GM19025 (cell line): ENCODE measurements around the gene DHRS7.
"Not testable (repeated sequence)": the region's sequence is repeated elsewhere in the genome, so short reads cannot be mapped to it uniquely, and the experiment has no call there.

Experiments used
- ATAC-seq: cut with Tn5 transposase; IDR thresholded peaks from one replicate; pipeline ENCODE4 v1.9.1; 2021; ENCODE audit warnings: mild to moderate bottlenecking, low read depth, moderate library complexity; ENCODE audit not compliant: unreplicated experiment

The DHRS7 gene

GRCh38 chr14:60153991-60154390, 11.2 kb downstream of the DHRS7 start:
- ATAC-seq = no peak

- ATAC-seq = peak; percentile 83
Observed at GRCh38 chr14:60151715-60152114, 13.5 kb downstream of the DHRS7 start.

GRCh38 chr14:60134702-60135101, 30.5 kb downstream of the DHRS7 start:
- no peak for ATAC-seq

- no peak for ATAC-seq
Observed at GRCh38 chr14:60133487-60133886, 31.7 kb downstream of the DHRS7 start.

- ATAC-seq = no peak
Observed at GRCh38 chr14:60125918-60126317, 39.3 kb downstream of the DHRS7 start.

DNA sequence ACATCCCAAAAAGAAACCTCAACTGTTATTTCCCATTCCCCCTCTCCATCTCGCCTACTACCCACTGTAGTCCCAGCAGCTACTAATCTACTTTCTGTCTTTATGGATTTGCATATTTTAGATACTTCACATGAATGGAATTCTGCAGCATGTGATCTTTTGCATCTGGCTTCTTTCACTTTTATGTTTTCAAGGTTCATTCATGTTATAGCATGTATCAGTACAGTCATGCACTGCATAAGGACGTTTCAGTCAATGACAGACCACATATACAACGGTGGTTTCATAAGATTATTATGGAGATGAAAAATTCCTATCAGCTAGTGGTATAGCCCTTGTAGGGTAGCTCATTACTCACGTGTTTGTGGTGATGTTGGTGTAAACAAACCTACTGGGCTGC, 49.0 kb downstream of the DHRS7 start:
- no peak for ATAC-seq

- ATAC-seq = no peak
Observed at GRCh38 chr14:60114881-60115280, 50.3 kb downstream of the DHRS7 start.

DNA sequence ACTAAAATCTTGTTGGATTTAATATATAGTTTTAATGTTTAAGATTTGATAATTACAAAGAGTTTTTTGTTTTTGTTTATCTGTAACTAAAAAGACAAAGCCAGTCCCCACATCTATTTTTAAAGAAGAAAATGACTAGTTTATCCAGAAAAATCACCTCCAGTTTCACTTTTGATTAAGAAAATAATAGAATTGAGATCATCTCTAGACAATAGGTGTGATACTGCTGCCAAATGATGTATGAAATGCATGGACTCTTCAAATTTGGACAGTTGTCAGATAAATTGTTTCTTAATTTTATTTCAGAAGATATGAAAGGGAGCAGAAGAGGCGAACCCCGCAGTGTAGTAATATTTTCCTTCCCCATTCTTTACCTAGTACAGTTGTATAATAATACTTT, 53.5 kb downstream of the DHRS7 start:
- ATAC-seq = no peak

GRCh38 chr14:60107477-60107876, 57.7 kb downstream of the DHRS7 start:
- ATAC-seq = no peak

DNA sequence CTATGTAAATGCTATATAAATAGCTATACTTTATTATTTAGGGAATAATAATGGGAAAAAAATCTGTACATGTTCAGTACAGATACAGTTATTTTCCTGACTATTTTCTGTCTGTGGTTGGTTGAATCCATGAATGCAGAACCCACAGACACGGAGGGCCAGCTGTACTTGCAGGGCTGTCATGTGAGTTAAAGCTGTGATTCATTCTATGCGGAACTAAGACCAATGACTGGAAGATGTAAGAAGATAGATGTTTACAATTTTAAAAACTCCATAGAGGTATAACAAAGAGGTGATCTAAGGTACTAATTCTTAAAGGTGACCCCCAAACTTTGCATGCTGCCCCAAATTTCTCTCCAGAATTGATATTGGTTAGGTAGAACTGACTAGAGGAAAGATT, 58.9 kb downstream of the DHRS7 start:
- no peak for ATAC-seq

GRCh38 chr14:60102389-60102788, 62.8 kb downstream of the DHRS7 start:
- ATAC-seq = no peak

DNA sequence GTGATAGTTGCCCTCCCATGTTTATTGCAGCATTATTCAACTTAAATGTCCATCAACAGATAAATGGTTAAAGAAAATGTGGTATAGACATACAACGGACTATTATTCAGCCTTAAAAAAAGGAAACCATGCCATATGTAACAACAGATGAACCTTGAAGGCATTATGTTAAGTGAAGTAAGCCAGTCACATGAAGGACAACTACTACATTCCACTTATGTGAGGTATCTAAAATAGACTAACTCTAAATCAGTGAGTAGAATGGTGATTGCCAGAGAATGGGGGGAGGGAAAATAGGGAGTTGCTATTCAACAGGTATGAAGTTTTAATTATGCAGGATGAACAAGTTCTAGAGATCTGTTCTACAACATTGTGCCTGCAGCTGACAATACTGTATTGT, 63.4 kb downstream of the DHRS7 start:
- ATAC-seq = no peak

DNA sequence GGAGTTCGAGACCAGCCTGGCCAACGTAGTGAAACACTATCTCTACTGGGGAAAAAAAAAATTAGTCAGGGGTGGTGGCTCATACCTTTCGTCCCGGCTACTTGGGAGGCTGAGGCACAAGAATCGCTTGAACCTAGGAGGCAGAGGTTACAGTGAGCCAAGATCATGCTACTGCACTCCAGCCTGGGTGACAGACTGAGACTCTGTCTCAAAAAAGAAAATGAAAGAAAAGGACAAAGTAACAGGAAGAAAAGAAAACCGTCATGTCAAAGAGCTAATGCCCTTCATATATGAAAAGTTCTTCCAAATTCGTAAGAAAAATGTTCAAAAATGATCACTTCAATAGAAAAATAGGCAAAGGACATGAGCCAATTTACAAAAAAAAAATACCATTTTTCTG, 65.3 kb downstream of the DHRS7 start:
- ATAC-seq = not testable (repeated sequence)

DNA sequence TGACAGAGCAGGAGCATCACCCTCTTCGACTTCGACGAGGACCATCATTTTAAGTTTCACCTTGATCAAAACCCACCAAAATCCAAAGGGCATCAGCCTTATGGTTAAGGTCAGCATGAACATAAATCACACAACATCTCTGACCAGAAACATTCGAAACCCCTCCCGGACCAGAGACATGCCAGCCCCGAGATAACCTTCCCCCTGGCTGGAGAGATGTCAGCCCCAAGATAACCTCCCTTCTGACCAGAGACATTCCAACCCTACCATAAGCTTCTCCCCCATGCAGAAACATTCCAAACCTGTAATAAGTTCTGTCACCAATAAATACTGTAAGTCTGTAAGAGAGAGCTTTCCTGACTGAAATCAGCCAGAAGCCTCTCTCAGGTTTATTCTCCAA, 67.2 kb downstream of the DHRS7 start:
- ATAC-seq = no peak

DNA sequence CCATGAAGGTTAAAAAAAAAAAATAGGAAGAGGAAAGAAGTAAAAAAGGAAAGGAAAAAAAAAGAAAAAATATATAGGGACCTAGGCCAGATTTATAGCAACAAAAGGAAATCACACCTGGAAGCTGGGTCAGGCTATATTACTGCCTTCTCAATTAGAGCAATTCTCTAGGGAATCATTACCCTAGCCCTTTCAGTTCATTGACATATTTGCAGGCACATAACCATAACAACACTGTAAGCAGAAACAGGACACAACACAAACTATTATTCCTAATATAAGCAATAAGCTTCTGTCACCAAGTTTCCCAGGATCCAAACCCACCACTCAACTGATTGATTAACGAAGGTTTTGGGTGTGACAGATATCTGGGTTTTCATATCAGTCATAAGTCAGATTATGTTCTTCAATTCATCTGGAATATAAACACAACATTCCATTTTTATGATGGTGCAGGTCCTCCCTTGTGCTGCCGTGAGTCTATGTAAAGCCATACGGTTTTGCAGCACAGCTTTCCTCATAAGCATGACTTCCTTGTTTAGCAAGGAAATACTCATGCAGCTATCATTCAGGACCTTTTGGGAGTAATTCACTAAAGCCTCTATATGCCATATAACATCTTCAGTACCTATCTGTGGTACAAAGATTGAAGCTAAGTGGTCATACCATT, 69.3 kb downstream of the DHRS7 start:
- ATAC-seq = no peak

GRCh38 chr14:60095231-60095630, 70.0 kb downstream of the DHRS7 start:
- no peak for ATAC-seq

DNA sequence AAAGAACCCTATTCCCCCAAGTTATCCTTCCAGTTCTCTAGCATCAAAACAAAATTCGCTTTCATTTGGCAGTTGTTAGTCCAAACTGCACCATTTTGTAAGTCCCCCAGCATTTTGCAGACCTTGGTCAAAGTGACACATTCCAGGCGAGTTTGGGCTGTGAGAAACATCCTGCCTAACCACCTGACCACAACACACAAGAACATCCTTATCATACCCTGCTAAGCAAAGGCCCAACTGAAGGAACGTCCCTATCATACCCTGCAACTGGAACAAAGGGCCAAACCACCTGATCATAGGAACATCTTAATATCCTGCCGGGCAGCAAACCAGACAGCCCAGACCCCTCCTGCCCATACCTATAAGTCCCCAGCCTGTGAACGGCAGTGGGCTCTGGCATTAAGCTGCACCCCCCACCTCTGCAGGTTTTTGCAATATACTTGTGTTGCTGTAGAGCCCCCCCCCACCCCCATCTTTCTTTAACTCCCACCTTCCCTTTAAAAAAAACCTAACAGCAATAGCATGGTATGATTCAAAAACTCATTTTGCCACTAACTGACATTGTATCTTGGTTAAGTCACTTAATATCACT, 70.8 kb downstream of the DHRS7 start:
- no peak for ATAC-seq
